GM12892 (cell line): Measurements from ENCODE around the gene ZBED2.

Experiments
- POLR2A ChIP-seq: IDR thresholded peaks from 2 replicates; pipeline ENCODE4 v1.6.1; 2011; ENCODE audit warnings: low read depth, low read length, control low read depth
- POLR2AphosphoS5 ChIP-seq: IDR thresholded peaks from 2 replicates; pipeline ENCODE4 v1.6.1; 2011; ENCODE audit warnings: low read depth, low read length, control low read depth
- TAF1 ChIP-seq: IDR thresholded peaks from 2 replicates; pipeline ENCODE4 v1.6.1; 2011; ENCODE audit warnings: low read depth, mild to moderate bottlenecking, control low read depth, low read length, borderline replicate concordance

GRCh38 chr3:111577113-111577512, 18.0 kb downstream of the ZBED2 start:
- TF ChIP-seq POLR2A (no peak), POLR2AphosphoS5 (no peak), TAF1 (no peak)
